ENCODE data around the gene BANP.
A peak's percentile ranks its signal among the peaks of the same experiment; 100 is the strongest.
"Not testable (repeated sequence)": the region's sequence is repeated elsewhere in the genome, so short reads cannot be mapped to it uniquely, and the experiment has no call there.

Gene BANP

GRCh38 chr16:88098731-88099562 lies 147.7 kb downstream of the BANP start:
- not testable (repeated sequence) for H3K27ac ChIP-seq (ENCODE audit: low read length); H3K9ac ChIP-seq (ENCODE audit: low read length); H3K9me3 ChIP-seq (ENCODE audit: control insufficient read depth, low read depth, low read length); H3K36me3 ChIP-seq (ENCODE audit: control insufficient read depth, low read depth, low read length); H3K4me1 ChIP-seq (ENCODE audit: control insufficient read depth, low read depth, low read length); H3K4me3 ChIP-seq (ENCODE audit: low read length)
- H3K27me3 ChIP-seq (ENCODE audit: control insufficient read depth, insufficient read depth, low read length) = peaks cover 24% of the 10 kb centered on the region

- Histone ChIP-seq H3K27me3 (ENCODE audit: control insufficient read depth, insufficient read depth, low read length) (peaks cover 24% of the 10 kb centered on the region), H3K36me3 (ENCODE audit: control insufficient read depth, low read depth, low read length) (no peaks in the 10 kb centered on the region), H3K4me1 (ENCODE audit: control insufficient read depth, low read depth, low read length) (no peaks in the 10 kb centered on the region), H3K27ac (ENCODE audit: low read length) (no peak overlapping the region), H3K4me3 (ENCODE audit: low read length) (no peak overlapping the region), H3K9ac (ENCODE audit: low read length) (no peak overlapping the region), H3K9me3 (ENCODE audit: control insufficient read depth, low read depth, low read length) (no peaks in the 10 kb centered on the region)
Measured at GRCh38 chr16:88099563-88099890, 148.3 kb downstream of the BANP start.

GRCh38 chr16:88099956-88100355 lies 148.7 kb downstream of the BANP start:
- peaks cover 24% of the 10 kb centered on the region for H3K27me3 ChIP-seq (ENCODE audit: control insufficient read depth, insufficient read depth, low read length)
- not testable (repeated sequence) for H3K4me1 ChIP-seq (ENCODE audit: control insufficient read depth, low read depth, low read length); H3K9me3 ChIP-seq (ENCODE audit: control insufficient read depth, low read depth, low read length); H3K36me3 ChIP-seq (ENCODE audit: control insufficient read depth, low read depth, low read length); H3K4me3 ChIP-seq (ENCODE audit: low read length); H3K9ac ChIP-seq (ENCODE audit: low read length); H3K27ac ChIP-seq (ENCODE audit: low read length)

- H3K27me3 ChIP-seq (ENCODE audit: control insufficient read depth, insufficient read depth, low read length) = peaks cover 24% of the 10 kb centered on the region
- peak overlapping the region; percentile 7 for H3K9ac ChIP-seq (ENCODE audit: low read length)
- peak overlapping the region; percentile 51 for H3K4me3 ChIP-seq (ENCODE audit: low read length)
- not testable (repeated sequence) for H3K36me3 ChIP-seq (ENCODE audit: control insufficient read depth, low read depth, low read length); H3K27ac ChIP-seq (ENCODE audit: low read length); H3K4me1 ChIP-seq (ENCODE audit: control insufficient read depth, low read depth, low read length); H3K9me3 ChIP-seq (ENCODE audit: control insufficient read depth, low read depth, low read length)
Measured at GRCh38 chr16:88100801-88101622, 149.8 kb downstream of the BANP start.

GRCh38 chr16:88101623-88102105 lies 150.4 kb downstream of the BANP start:
- H3K9me3 ChIP-seq (ENCODE audit: control insufficient read depth, low read depth, low read length); H3K4me1 ChIP-seq (ENCODE audit: control insufficient read depth, low read depth, low read length); H3K36me3 ChIP-seq (ENCODE audit: control insufficient read depth, low read depth, low read length); H3K27ac ChIP-seq (ENCODE audit: low read length): not testable (repeated sequence)
- Histone ChIP-seq H3K9ac (ENCODE audit: low read length) (peak overlapping the region; percentile 7), H3K27me3 (ENCODE audit: control insufficient read depth, insufficient read depth, low read length) (peaks cover 24% of the 10 kb centered on the region), H3K4me3 (ENCODE audit: low read length) (peak overlapping the region; percentile 51)

GRCh38 chr16:88102597-88102996 lies 151.4 kb downstream of the BANP start:
- no peaks in the 10 kb centered on the region for H3K36me3 ChIP-seq (ENCODE audit: control insufficient read depth, low read depth, low read length)
- H3K27ac ChIP-seq (ENCODE audit: low read length) = no peak overlapping the region
- H3K9ac ChIP-seq (ENCODE audit: low read length) = no peak overlapping the region
- no peaks in the 10 kb centered on the region for H3K4me1 ChIP-seq (ENCODE audit: control insufficient read depth, low read depth, low read length)
- H3K27me3 ChIP-seq (ENCODE audit: control insufficient read depth, insufficient read depth, low read length) = peaks cover 24% of the 10 kb centered on the region
- no peak overlapping the region for H3K4me3 ChIP-seq (ENCODE audit: low read length)
- no peaks in the 10 kb centered on the region for H3K9me3 ChIP-seq (ENCODE audit: control insufficient read depth, low read depth, low read length)

- no peak overlapping the region for H3K9ac ChIP-seq (ENCODE audit: low read length)
- H3K27me3 ChIP-seq (ENCODE audit: control insufficient read depth, insufficient read depth, low read length) = peaks cover 24% of the 10 kb centered on the region
- H3K27ac ChIP-seq (ENCODE audit: low read length) = no peak overlapping the region
- H3K4me3 ChIP-seq (ENCODE audit: low read length) = no peak overlapping the region
- H3K9me3 ChIP-seq (ENCODE audit: control insufficient read depth, low read depth, low read length) = no peaks in the 10 kb centered on the region
- H3K4me1 ChIP-seq (ENCODE audit: control insufficient read depth, low read depth, low read length) = no peaks in the 10 kb centered on the region
- H3K36me3 ChIP-seq (ENCODE audit: control insufficient read depth, low read depth, low read length) = no peaks in the 10 kb centered on the region
Measured at GRCh38 chr16:88103011-88103410, 151.8 kb downstream of the BANP start.

GRCh38 chr16:88103581-88104188 lies 152.5 kb downstream of the BANP start:
- H3K36me3 ChIP-seq (ENCODE audit: control insufficient read depth, low read depth, low read length) = no peaks in the 10 kb centered on the region
- H3K9me3 ChIP-seq (ENCODE audit: control insufficient read depth, low read depth, low read length) = no peaks in the 10 kb centered on the region
- no peak overlapping the region for H3K4me3 ChIP-seq (ENCODE audit: low read length)
- no peaks in the 10 kb centered on the region for H3K4me1 ChIP-seq (ENCODE audit: control insufficient read depth, low read depth, low read length)
- H3K9ac ChIP-seq (ENCODE audit: low read length) = no peak overlapping the region
- no peak overlapping the region for H3K27ac ChIP-seq (ENCODE audit: low read length)
- peaks cover 24% of the 10 kb centered on the region for H3K27me3 ChIP-seq (ENCODE audit: control insufficient read depth, insufficient read depth, low read length)

- not testable (repeated sequence) for H3K4me3 ChIP-seq (ENCODE audit: low read length); H3K4me1 ChIP-seq (ENCODE audit: control insufficient read depth, low read depth, low read length); H3K9me3 ChIP-seq (ENCODE audit: control insufficient read depth, low read depth, low read length); H3K36me3 ChIP-seq (ENCODE audit: control insufficient read depth, low read depth, low read length); H3K9ac ChIP-seq (ENCODE audit: low read length); H3K27ac ChIP-seq (ENCODE audit: low read length)
- peaks cover 23% of the 10 kb centered on the region for H3K27me3 ChIP-seq (ENCODE audit: control insufficient read depth, insufficient read depth, low read length)
Measured at GRCh38 chr16:88104363-88104762, 153.1 kb downstream of the BANP start.

- H3K9ac ChIP-seq (ENCODE audit: low read length); H3K27ac ChIP-seq (ENCODE audit: low read length); H3K4me1 ChIP-seq (ENCODE audit: control insufficient read depth, low read depth, low read length); H3K4me3 ChIP-seq (ENCODE audit: low read length); H3K9me3 ChIP-seq (ENCODE audit: control insufficient read depth, low read depth, low read length); H3K36me3 ChIP-seq (ENCODE audit: control insufficient read depth, low read depth, low read length): not testable (repeated sequence)
- peaks cover 10% of the 10 kb centered on the region for H3K27me3 ChIP-seq (ENCODE audit: control insufficient read depth, insufficient read depth, low read length)
Measured at GRCh38 chr16:88105574-88106140, 154.4 kb downstream of the BANP start.

GRCh38 chr16:88106566-88106965 lies 155.3 kb downstream of the BANP start:
- not testable (repeated sequence) for H3K4me1 ChIP-seq (ENCODE audit: control insufficient read depth, low read depth, low read length); H3K9me3 ChIP-seq (ENCODE audit: control insufficient read depth, low read depth, low read length); H3K36me3 ChIP-seq (ENCODE audit: control insufficient read depth, low read depth, low read length); H3K4me3 ChIP-seq (ENCODE audit: low read length); H3K27me3 ChIP-seq (ENCODE audit: control insufficient read depth, insufficient read depth, low read length); H3K9ac ChIP-seq (ENCODE audit: low read length); H3K27ac ChIP-seq (ENCODE audit: low read length)
